Camera-type eye (tissue), 1 donor: Measurements from ENCODE around the gene PARD6A. TPM values are rescaled to one million over a fixed set of nuclear protein-coding genes. Genes with fewer than 3 reads are reported as not detected.

ENCODE experiments used
- total RNA-seq: library from RNA; depleted of rRNA; stranded (reverse); fragments of >200 nt; gene quantifications from one replicate; pipeline ENCODE4 v1.2.3, GENCODE V29; 2014

The PARD6A gene, protein sequence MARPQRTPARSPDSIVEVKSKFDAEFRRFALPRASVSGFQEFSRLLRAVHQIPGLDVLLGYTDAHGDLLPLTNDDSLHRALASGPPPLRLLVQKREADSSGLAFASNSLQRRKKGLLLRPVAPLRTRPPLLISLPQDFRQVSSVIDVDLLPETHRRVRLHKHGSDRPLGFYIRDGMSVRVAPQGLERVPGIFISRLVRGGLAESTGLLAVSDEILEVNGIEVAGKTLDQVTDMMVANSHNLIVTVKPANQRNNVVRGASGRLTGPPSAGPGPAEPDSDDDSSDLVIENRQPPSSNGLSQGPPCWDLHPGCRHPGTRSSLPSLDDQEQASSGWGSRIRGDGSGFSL
- total RNA-seq, result 6.8 TPM

DNA sequence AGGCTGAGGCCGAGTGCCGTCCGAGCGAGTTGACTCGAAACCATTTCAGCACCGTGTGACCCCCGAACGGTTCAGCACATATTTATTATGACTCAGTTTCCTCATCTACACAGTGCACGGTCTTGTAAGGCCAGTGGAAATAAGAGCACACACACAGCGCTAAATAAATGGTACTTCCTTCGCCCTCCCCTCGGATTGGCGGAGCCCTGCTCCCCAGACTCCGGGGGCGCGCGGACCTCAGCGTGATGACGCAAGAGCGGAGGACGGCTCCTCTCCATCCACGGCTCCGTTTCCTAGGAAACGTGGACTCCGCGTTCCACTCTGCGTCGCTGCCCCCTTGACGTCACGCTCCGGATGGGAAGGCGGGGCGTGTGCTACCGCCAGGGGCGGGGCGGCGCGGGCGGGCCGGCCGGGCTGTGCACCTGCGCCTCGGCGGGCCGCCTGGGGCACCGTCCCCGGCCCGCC, at the start of gene PARD6A:
Gene PARD6A (plus strand): TSS at position 397 of the 465 bp plus-strand sequence. CDS start 79 bp downstream, outside the sequence.

GRCh38 chr16:67659675-67660563, 841 bp upstream of the PARD6A start, which contains the start of gene ACD:
Gene ACD, minus strand, starts transcription at chr16:67660260. Its CDS starts 40 bp downstream, at chr16:67660220.

DNA sequence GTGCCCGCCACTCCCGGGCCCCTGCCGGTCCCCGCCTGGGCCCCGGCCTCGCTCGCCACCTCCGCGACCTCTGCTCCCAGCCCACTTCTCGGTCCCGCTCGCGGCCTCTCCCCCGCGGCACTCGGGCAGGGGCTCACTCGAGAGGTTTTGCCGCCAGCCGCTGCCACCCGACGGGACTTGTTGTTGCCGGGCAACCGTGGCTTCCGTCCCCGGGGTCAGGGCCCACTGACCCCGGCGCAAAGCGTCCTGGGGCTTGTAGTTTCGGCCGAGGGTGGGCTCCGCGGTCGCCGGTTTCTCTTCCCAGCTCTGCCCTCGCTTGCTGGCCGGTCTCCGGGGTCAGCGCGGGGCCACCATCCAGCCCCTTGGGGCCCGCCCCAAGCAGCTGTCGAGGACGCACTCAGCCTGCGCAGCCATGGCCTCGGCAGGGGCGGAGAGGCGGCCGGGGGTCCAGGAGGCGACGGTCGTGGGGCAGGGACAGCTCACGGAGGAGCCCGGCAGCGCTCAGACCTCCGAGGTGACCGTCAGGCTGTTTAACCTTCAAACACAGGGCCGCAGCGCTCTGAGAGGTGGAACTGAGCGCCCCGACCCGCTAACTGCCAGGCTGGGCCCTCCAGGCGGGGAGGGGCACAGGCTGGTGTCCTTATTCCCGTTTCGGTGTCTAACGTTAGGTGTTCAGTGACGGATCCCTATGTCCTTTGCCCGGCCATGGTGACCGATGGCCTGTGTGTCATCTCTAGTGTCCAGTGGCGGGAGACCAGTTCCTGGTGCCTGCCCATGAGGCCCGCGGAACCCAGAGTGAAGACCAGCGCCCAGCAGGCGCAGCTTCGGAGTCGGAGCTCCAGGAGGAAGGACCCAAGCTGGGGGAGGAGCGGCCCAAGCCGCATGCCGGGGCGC, 6.0 kb downstream of the PARD6A start, which contains the start of the genes C16orf86 and ENKD1:
Gene C16orf86 (plus strand): TSS at position 256 of the 894 bp plus-strand sequence. CDS start 157 bp downstream, at position 413.
Gene ENKD1 (minus strand): TSS at position 192 of the 894 bp plus-strand sequence. CDS start 308 bp downstream, outside the sequence.

Other genes with a start within 250 kb of the PARD6A start
- 11.1 TPM for gene ZDHHC1, start 244.5 kb upstream of the PARD6A start, total RNA-seq
- 4.3 TPM for gene HSD11B2, start 229.8 kb upstream of the PARD6A start, total RNA-seq
- 136 TPM for gene ATP6V0D1, start 179.8 kb upstream of the PARD6A start, total RNA-seq
- not detected for gene AGRP, start 177.4 kb upstream of the PARD6A start, total RNA-seq
- 101 TPM for gene RIPOR1, start 132.1 kb upstream of the PARD6A start, total RNA-seq
- gene CTCF, start 98.4 kb upstream of the PARD6A start, total RNA-seq, result 67.3 TPM
- gene CARMIL2, start 15.8 kb upstream of the PARD6A start, total RNA-seq, result 0.33 TPM
- gene ACD, start 700 bp upstream of the PARD6A start, total RNA-seq, result 25.5 TPM
- gene ENKD1, start 5.8 kb downstream of the PARD6A start, total RNA-seq, result 17.7 TPM
- 4.7 TPM for gene C16orf86, start 5.9 kb downstream of the PARD6A start, total RNA-seq
- 26.4 TPM for gene GFOD2, start 58.4 kb downstream of the PARD6A start, total RNA-seq
- gene RANBP10, start 145.6 kb downstream of the PARD6A start, total RNA-seq, result 13.3 TPM
- gene TSNAXIP1, start 145.9 kb downstream of the PARD6A start, total RNA-seq, result 5.2 TPM
- 42.2 TPM for gene THAP11, start 181.4 kb downstream of the PARD6A start, total RNA-seq
- gene NUTF2, start 186.0 kb downstream of the PARD6A start, total RNA-seq, result 58.2 TPM
- gene CENPT, start 186.7 kb downstream of the PARD6A start, total RNA-seq, result 46.1 TPM
- gene EDC4, start 212.1 kb downstream of the PARD6A start, total RNA-seq, result 72.0 TPM
- 5.0 TPM for gene NRN1L, start 223.9 kb downstream of the PARD6A start, total RNA-seq
- 20.0 TPM for gene PSKH1, start 232.3 kb downstream of the PARD6A start, total RNA-seq